Lower lobe of right lung (tissue), 2 donors: ENCODE measurements around the gene TPRG1L. TPM values are rescaled to one million over a fixed set of nuclear protein-coding genes. Genes with fewer than 3 reads are reported as not detected.

Experiments used
- ATAC-seq, 2 donors: fragments of 200-7000 bp; cut with Tn5 transposase; one replicate each; pipeline ENCODE4 v1.9.1; 2020 to 2022; ENCODE audit warnings: mild to moderate bottlenecking in 2 of 2, moderate library complexity in 2 of 2
- DNase-seq: peaks from one replicate; pipeline ENCODE4 v3.0.0-alpha.2; 2020
- H3K27ac ChIP-seq: fragments of 200-600 bp; one replicate; pipeline ENCODE4 v1.8.0; 2022
- H3K27me3 ChIP-seq: fragments of 200-600 bp; one replicate; pipeline ENCODE4 v1.8.0; 2022; ENCODE audit warnings: low read depth
- H3K36me3 ChIP-seq: fragments of 200-600 bp; one replicate; pipeline ENCODE4 v1.8.0; 2022; ENCODE audit warnings: mild to moderate bottlenecking
- H3K4me1 ChIP-seq: fragments of 200-600 bp; one replicate; pipeline ENCODE4 v1.8.0; 2022
- H3K4me3 ChIP-seq: fragments of 200-600 bp; one replicate; pipeline ENCODE4 v1.8.0; 2022; ENCODE audit warnings: mild to moderate bottlenecking
- H3K9me3 ChIP-seq: fragments of 200-600 bp; one replicate; pipeline ENCODE4 v1.8.0; 2022
- CTCF ChIP-seq: fragments of 200-600 bp; IDR thresholded peaks from one replicate; pipeline ENCODE4 v1.8.0; 2022; ENCODE audit warnings: antibody characterized with exemption, mild to moderate bottlenecking
- intact Hi-C: fragments of 100-400 bp; cut with DNase I; formaldehyde crosslinking; loops from one replicate; pipeline ENCODE4 v1.11.0; 2022
- total RNA-seq: library from RNA; stranded (reverse); fragmentation: NEBNext Ultra II Directional; extraction: Animal tissue kit (Norgen Biotek cat#: 25700); gene quantifications from one replicate; pipeline ENCODE4 v1.2.1, GENCODE V29; 2021
- donor health status: DM: no; HTN: yes; CAD: no; lungs with severe emphysema.

Gene TPRG1L
- total RNA-seq, 1 donor from 2014 or later: 46.1 TPM

DNA sequence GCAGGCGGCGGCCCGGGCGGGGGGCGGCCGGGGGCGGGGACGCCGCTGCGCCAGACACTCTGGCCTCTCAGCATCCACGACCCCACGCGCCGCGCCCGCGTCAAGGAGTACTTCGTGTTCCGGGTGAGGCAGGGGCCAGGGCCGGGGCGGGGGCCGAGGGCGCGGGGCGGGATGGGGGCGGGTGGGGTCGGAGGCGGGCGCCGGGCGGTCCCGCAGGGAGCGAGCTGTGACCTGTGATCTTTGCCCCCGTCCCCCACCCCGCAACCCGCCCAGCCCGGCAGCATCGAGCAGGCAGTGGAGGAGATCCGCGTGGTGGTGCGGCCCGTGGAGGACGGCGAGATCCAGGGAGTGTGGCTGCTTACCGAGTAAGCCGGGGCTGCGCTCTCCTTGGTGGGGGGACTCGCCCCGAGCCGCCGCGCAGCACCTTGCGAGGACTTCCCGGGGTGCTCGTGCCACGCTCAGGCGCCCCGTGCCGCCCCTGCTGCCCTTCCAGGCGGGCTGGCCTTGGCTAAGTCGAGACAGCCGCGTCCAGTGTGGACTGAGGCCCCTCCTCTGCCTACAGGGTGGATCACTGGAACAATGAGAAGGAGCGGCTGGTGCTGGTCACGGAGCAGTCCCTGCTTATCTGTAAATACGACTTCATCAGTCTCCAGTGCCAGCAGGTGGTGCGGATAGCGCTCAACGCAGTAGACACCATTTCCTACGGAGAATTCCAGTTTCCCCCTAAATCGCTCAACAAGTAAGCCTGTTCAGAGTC lies 514 bp downstream of the TPRG1L start:
- intact Hi-C loops: no loop called here
- H3K36me3 ChIP-seq: peaks cover 40% of the 10 kb centered on the region
- no peaks in the 10 kb centered on the region for H3K9me3 ChIP-seq
- peak overlapping the region; percentile 99 for H3K4me3 ChIP-seq
- peak overlapping the region; percentile 88 for H3K27ac ChIP-seq
- peaks cover 39% of the 10 kb centered on the region for H3K4me1 ChIP-seq
- no peaks in the 10 kb centered on the region for H3K27me3 ChIP-seq
- DNase-seq (peak; percentile 60), ATAC-seq (peak; percentile 2 to 18)
- no peak for TF ChIP-seq CTCF

DNA sequence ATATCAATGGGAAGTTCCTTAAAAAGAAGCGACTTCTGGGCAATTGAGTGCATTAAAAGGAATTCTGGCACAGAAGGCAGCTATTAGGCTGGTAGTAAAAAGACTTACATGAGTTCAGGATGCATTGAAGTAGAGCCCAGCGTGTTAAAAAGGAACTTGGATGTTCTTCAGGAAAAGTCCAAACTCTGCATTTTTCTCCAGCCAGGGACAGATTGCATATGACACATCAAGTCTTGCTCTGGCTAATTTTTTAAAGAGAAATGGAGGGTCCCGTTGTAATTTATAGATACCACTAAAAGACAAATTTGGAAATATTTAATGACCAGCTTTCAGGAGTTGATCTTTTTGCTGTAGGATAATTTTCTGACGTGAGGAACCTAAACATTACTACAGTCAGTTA lies 1.2 kb downstream of the TPRG1L start:
- H3K4me3 ChIP-seq: peak overlapping the region; percentile 99
- intact Hi-C loops: no loop called here
- H3K9me3 ChIP-seq: no peaks in the 10 kb centered on the region
- peaks cover 47% of the 10 kb centered on the region for H3K36me3 ChIP-seq
- H3K27ac ChIP-seq: no peak overlapping the region
- TF ChIP-seq CTCF: no peak
- DNase-seq (no peak), ATAC-seq (no peak)
- no peaks in the 10 kb centered on the region for H3K27me3 ChIP-seq
- H3K4me1 ChIP-seq: peaks cover 38% of the 10 kb centered on the region

- peaks cover 32% of the 10 kb centered on the region for H3K4me1 ChIP-seq
- H3K4me3 ChIP-seq: no peak overlapping the region
- ATAC-seq: no peak
- intact Hi-C loops: no loop called here
- TF ChIP-seq CTCF: no peak
- H3K36me3 ChIP-seq: peaks cover 64% of the 10 kb centered on the region
- peak; percentile 42 for DNase-seq
- no peaks in the 10 kb centered on the region for H3K27me3 ChIP-seq
- H3K9me3 ChIP-seq: no peaks in the 10 kb centered on the region
- H3K27ac ChIP-seq: no peak overlapping the region
Measured at GRCh38 chr1:3627515-3628253, 2.9 kb downstream of the TPRG1L start.

DNA sequence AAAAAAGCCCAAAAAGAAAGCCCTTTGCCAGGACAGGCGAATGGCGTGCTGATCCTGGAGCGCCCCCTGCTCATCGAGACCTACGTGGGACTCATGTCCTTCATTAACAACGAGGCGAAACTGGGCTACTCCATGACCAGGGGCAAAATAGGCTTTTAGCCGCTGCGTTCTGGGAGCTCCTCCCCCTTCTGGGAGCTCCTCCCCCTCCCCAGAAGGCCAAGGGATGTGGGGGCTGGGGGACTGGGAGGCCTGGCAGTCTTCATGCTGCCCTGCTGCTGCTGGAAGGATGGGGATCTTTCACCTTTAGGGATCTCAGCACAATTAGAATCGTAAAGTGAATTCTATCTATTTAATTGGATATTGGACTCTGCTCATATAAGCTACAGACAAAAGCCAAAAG lies 3.6 kb downstream of the TPRG1L start:
- Histone ChIP-seq H3K4me1 (peaks cover 24% of the 10 kb centered on the region), H3K36me3 (peaks cover 71% of the 10 kb centered on the region), H3K4me3 (no peak overlapping the region), H3K27me3 (no peaks in the 10 kb centered on the region), H3K9me3 (no peaks in the 10 kb centered on the region), H3K27ac (no peak overlapping the region)
- TF ChIP-seq CTCF: no peak
- DNase-seq: peak; percentile 17
- ATAC-seq: no peak
- intact Hi-C loops: no loop called here

- Histone ChIP-seq H3K4me1 (peaks cover 18% of the 10 kb centered on the region), H3K27me3 (no peaks in the 10 kb centered on the region), H3K4me3 (no peak overlapping the region), H3K9me3 (no peaks in the 10 kb centered on the region), H3K36me3 (peaks cover 83% of the 10 kb centered on the region), H3K27ac (no peak overlapping the region)
- intact Hi-C loops: no loop called here
- DNase-seq (peak; percentile 19), ATAC-seq (no peak)
- TF ChIP-seq CTCF: no peak
Measured at GRCh38 chr1:3629561-3630160, 4.8 kb downstream of the TPRG1L start.
